ENCODE results near the gene GAS6.

DNA sequence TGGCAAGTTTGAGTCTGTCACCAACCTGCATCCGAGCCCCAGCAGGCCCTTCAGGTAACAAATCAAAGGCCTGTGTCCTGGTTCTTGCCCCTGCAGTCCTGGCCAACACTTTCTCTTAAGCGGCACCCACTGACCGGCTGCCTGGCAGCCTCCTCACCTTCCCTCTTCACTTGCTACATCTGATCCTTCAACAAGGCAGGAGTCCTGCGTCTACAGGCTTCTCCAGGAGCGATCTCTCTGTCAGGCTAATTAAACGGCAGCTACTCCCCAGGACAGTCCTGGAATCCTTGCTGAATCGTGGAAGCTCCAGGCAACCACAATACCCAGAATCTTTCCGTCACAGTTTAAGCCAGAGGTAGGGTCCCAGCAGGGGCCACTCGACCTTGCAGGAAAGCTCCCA lies 41.1 kb upstream of the GAS6 start:
- TF ChIP-seq, protein P1, sequence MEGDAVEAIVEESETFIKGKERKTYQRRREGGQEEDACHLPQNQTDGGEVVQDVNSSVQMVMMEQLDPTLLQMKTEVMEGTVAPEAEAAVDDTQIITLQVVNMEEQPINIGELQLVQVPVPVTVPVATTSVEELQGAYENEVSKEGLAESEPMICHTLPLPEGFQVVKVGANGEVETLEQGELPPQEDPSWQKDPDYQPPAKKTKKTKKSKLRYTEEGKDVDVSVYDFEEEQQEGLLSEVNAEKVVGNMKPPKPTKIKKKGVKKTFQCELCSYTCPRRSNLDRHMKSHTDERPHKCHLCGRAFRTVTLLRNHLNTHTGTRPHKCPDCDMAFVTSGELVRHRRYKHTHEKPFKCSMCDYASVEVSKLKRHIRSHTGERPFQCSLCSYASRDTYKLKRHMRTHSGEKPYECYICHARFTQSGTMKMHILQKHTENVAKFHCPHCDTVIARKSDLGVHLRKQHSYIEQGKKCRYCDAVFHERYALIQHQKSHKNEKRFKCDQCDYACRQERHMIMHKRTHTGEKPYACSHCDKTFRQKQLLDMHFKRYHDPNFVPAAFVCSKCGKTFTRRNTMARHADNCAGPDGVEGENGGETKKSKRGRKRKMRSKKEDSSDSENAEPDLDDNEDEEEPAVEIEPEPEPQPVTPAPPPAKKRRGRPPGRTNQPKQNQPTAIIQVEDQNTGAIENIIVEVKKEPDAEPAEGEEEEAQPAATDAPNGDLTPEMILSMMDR (conservative IDR thresholded peaks at IDR 0.05): no peak
- no peak for TF ChIP-seq EZH2 (IDR thresholded peaks at IDR 0.05; ENCODE audit: low read depth)

Measured in PC-9 (cell line).